ENCODE measurements around the gene ACSL5.
"Not testable (repeated sequence)": the region's sequence is repeated elsewhere in the genome, so short reads cannot be mapped to it uniquely, and the experiment has no call there.

The ACSL5 gene

GRCh38 chr10:112448888-112449287 lies 75.0 kb downstream of the ACSL5 start:
- no peak for DNase-seq (ENCODE audit: low read depth)
- TF ChIP-seq CTCF (IDR thresholded peaks at IDR 0.05; ENCODE audit: control insufficient read depth, insufficient read depth, low read depth, low read length, missing control alignments), result no peak
- H3K4me3 ChIP-seq (ENCODE audit: control insufficient read depth, low read depth, low read length), result no peak overlapping the region

- no peak overlapping the region for H3K4me3 ChIP-seq (ENCODE audit: control insufficient read depth, low read depth, low read length)
- no peak for DNase-seq (ENCODE audit: low read depth)
- no peak for TF ChIP-seq CTCF (IDR thresholded peaks at IDR 0.05; ENCODE audit: control insufficient read depth, insufficient read depth, low read depth, low read length, missing control alignments)
Measured at GRCh38 chr10:112454910-112455779, 81.2 kb downstream of the ACSL5 start.

- H3K4me3 ChIP-seq (ENCODE audit: control insufficient read depth, low read depth, low read length), result no peak overlapping the region
- TF ChIP-seq CTCF (IDR thresholded peaks at IDR 0.05; ENCODE audit: control insufficient read depth, insufficient read depth, low read depth, low read length, missing control alignments), result no peak
- DNase-seq (ENCODE audit: low read depth), result no peak
Measured at GRCh38 chr10:112456533-112456932, 82.6 kb downstream of the ACSL5 start.

- H3K4me3 ChIP-seq (ENCODE audit: control insufficient read depth, low read depth, low read length), result no peak overlapping the region
- no peak for TF ChIP-seq CTCF (IDR thresholded peaks at IDR 0.05; ENCODE audit: control insufficient read depth, insufficient read depth, low read depth, low read length, missing control alignments)
- no peak for DNase-seq (ENCODE audit: low read depth)
Measured at GRCh38 chr10:112460366-112460765, 86.5 kb downstream of the ACSL5 start.

GRCh38 chr10:112461029-112461887 lies 87.3 kb downstream of the ACSL5 start:
- peak; percentile 87 for DNase-seq (ENCODE audit: low read depth)
- no peak overlapping the region for H3K4me3 ChIP-seq (ENCODE audit: control insufficient read depth, low read depth, low read length)
- no peak for TF ChIP-seq CTCF (IDR thresholded peaks at IDR 0.05; ENCODE audit: control insufficient read depth, insufficient read depth, low read depth, low read length, missing control alignments)

- not testable (repeated sequence) for H3K4me3 ChIP-seq (ENCODE audit: control insufficient read depth, low read depth, low read length); DNase-seq (ENCODE audit: low read depth)
Measured at GRCh38 chr10:112464074-112464473, 90.2 kb downstream of the ACSL5 start.
